ENCODE results near the gene SEMA3G.

The SEMA3G gene

DNA sequence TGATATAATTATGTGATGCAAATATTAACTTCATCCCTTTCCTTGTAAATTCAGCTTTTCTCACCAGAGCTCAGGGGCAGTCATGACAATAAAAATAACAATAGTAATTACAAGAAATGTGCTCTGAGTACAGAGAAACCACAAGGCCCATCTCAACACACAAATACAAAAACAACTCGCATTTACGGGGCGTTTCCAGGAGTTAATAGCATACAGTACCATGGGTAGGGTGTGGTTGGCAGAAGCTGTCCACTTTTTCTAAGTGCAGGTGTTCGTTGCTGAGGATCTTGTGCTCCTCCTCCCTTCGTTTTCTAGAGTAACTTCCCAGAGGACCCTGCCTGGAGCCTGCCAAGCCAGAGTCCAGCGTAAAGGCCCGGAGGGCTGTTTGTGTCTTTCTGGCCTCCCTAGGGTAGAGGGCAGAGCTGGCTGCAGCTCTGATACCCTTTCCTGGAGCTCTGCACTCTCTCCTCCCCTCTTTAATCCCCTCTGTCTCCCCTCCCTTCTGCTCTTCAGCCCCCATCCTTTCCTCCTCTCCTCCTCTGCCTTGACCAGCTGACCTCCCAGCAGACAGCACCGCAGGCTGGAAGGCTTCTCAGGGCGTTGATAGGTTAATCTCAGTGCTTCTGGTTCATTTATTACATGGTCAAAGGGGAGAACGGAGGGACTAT lies 11.4 kb downstream of the SEMA3G start:
- Histone ChIP-seq H3K4me1 (ENCODE audit: control extremely low read depth in 1 of 4, control insufficient read depth in 4 of 4, insufficient read depth in 4 of 4, low read length in 3 of 4) (peaks cover 0 to 8% (median 0%) of the 10 kb centered on the region in 4 experiments), H3K4me3 (ENCODE audit: control insufficient read depth in 1 of 7, extremely low read depth in 1 of 7, insufficient read depth in 4 of 7, low read depth in 2 of 7, low read length in 6 of 7) (no peak overlapping the region), H3K9me3 (ENCODE audit: control extremely low read depth in 1 of 5, control insufficient read depth in 4 of 5, insufficient read depth in 2 of 5, low read depth in 1 of 5, low read length in 4 of 5) (no peaks in the 10 kb centered on the region), H3K27ac (ENCODE audit: insufficient read depth in 1 of 2, low read depth in 1 of 2, low read length in 2 of 2, poor library complexity in 1 of 2, severe bottlenecking in 2 of 2) (no peak overlapping the region), H3K36me3 (ENCODE audit: control insufficient read depth in 4 of 4, insufficient read depth in 4 of 4, low read length in 3 of 4) (no peaks in the 10 kb centered on the region), H3K27me3 (replicated peaks in 2 of 5; ENCODE audit: control insufficient read depth in 4 of 5, insufficient read depth in 5 of 5, low read length in 4 of 5) (peaks cover 0 to 1% (median 0%) of the 10 kb centered on the region in 5 experiments)
- ChIA-PET CTCF (interaction anchor here (1.0 to 25.7 kb wide), 6 partner anchors 11 to 49 kb away, joined by 3 to 477 read pairs (median 5); partner anchors contain the start of genes NISCH, SEMA3G and TNNC1), POLR2A (no interaction called here)
- WGBS (ENCODE audit: insufficient coverage): 95% methylated on average over 9 of the region's 10 CpGs
- no peak for DNase-seq

DNA sequence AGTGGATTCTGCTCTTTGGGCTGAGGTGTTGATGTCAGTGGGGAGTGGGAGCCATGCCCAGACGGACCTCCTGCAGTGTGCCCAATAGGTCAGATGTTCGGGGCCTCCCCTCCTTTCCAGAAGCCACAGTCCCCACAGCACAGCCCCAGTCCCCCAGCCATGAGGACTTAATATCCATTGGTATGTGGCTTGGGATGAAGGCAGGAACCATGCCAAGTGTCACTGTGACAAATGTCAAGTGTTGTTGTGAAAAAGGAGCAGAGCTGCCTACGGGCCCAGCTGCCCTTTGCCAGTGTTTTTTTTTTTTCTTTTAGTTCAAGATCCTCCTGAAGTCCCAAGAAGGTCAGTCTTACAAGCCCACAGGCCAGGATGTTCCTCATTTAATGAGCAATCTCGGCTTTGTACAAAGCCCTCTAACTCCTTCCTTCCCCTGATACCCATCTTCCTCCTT lies 12.2 kb downstream of the SEMA3G start:
- ChIA-PET POLR2A (interaction anchor here (0.6 kb wide), 1 partner anchor 14 kb away, joined by 3 read pairs; no protein-coding TSS in a partner anchor), CTCF (interaction anchor here (1.0 to 25.7 kb wide), 6 partner anchors 10 to 48 kb away, joined by 3 to 477 read pairs (median 5); partner anchors contain the start of genes NISCH, SEMA3G and TNNC1)
- Histone ChIP-seq H3K9me3 (ENCODE audit: control extremely low read depth in 1 of 5, control insufficient read depth in 4 of 5, insufficient read depth in 2 of 5, low read depth in 1 of 5, low read length in 4 of 5) (no peaks in the 10 kb centered on the region), H3K27me3 (replicated peaks in 2 of 5; ENCODE audit: control insufficient read depth in 4 of 5, insufficient read depth in 5 of 5, low read length in 4 of 5) (peaks cover 0 to 1% (median 0%) of the 10 kb centered on the region in 5 experiments), H3K4me3 (ENCODE audit: control insufficient read depth in 1 of 7, extremely low read depth in 1 of 7, insufficient read depth in 4 of 7, low read depth in 2 of 7, low read length in 6 of 7) (no peak overlapping the region), H3K36me3 (ENCODE audit: control insufficient read depth in 4 of 4, insufficient read depth in 4 of 4, low read length in 3 of 4) (no peaks in the 10 kb centered on the region), H3K27ac (ENCODE audit: insufficient read depth in 1 of 2, low read depth in 1 of 2, low read length in 2 of 2, poor library complexity in 1 of 2, severe bottlenecking in 2 of 2) (no peak overlapping the region), H3K4me1 (ENCODE audit: control extremely low read depth in 1 of 4, control insufficient read depth in 4 of 4, insufficient read depth in 4 of 4, low read length in 3 of 4) (peaks cover 0 to 8% (median 0%) of the 10 kb centered on the region in 4 experiments)
- DNase-seq: no peak
- 25% methylated on average over 2 of the region's 4 CpGs for WGBS (ENCODE audit: insufficient coverage)

- ChIA-PET CTCF (interaction anchor here (1.3 to 25.7 kb wide), 3 partner anchors 12 to 19 kb away, joined by 3 to 477 read pairs (median 16); partner anchors contain the start of genes NISCH, SEMA3G and TNNC1), POLR2A (interaction anchor here (0.6 to 0.7 kb wide), 2 partner anchors 13 to 15 kb away, joined by 3 read pairs; no protein-coding TSS in a partner anchor)
- H3K27ac ChIP-seq (ENCODE audit: insufficient read depth in 1 of 2, low read depth in 1 of 2, low read length in 2 of 2, poor library complexity in 1 of 2, severe bottlenecking in 2 of 2): no peak overlapping the region
- H3K27me3 ChIP-seq (replicated peaks in 2 of 5; ENCODE audit: control insufficient read depth in 4 of 5, insufficient read depth in 5 of 5, low read length in 4 of 5): peaks cover 0 to 1% (median 0%) of the 10 kb centered on the region in 5 experiments
- peaks cover 0 to 8% (median 0%) of the 10 kb centered on the region in 4 experiments for H3K4me1 ChIP-seq (ENCODE audit: control extremely low read depth in 1 of 4, control insufficient read depth in 4 of 4, insufficient read depth in 4 of 4, low read length in 3 of 4)
- no peaks in the 10 kb centered on the region for H3K36me3 ChIP-seq (ENCODE audit: control insufficient read depth in 4 of 4, insufficient read depth in 4 of 4, low read length in 3 of 4)
- H3K4me3 ChIP-seq (ENCODE audit: control insufficient read depth in 1 of 7, extremely low read depth in 1 of 7, insufficient read depth in 4 of 7, low read depth in 2 of 7, low read length in 6 of 7): no peak overlapping the region
- WGBS (ENCODE audit: insufficient coverage): 96% methylated on average over 4 of the region's 6 CpGs
- no peaks in the 10 kb centered on the region for H3K9me3 ChIP-seq (ENCODE audit: control extremely low read depth in 1 of 5, control insufficient read depth in 4 of 5, insufficient read depth in 2 of 5, low read depth in 1 of 5, low read length in 4 of 5)
- DNase-seq: no peak
These were observed 12.7 kb downstream of the SEMA3G start for GRCh38 chr3:52432225-52432624.

DNA sequence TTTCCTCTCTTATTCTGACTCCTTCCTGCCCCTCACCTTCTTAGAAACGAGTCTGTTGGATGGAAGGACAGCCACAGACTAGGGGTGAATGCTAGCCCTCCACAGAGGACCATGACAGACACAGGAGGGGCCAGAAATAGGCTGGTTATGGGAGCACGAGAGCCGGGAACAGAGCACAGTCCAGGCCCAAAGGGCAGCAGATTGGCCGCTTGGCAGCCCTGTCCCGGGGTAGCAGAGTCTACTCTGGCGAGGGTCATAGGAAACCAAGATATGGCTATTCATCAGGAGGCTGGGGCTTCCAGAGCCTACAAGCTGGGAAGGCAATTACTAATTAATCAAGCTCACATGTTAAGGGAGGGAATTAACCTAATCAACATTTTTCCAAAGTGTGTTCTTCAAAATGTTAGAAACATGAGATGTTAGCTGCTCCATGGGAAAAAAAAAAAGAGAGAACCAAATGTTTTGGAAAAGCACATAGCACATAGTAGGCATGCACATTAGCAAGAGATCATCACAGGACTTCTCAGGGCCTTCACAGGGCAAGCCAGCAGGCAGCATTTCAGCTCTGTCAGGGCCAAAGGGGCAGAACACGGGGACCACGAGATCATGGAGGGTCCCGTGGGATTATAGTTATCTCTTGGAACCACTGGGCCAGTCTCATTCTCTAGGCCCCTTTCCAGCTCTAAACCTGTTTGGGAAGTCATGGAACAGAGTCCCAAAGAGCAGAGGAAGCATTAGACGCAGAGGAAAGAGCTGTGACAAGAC lies 13.3 kb downstream of the SEMA3G start:
- H3K4me1 ChIP-seq (ENCODE audit: control extremely low read depth in 1 of 4, control insufficient read depth in 4 of 4, insufficient read depth in 4 of 4, low read length in 3 of 4): peaks cover 0 to 4% (median 0%) of the 10 kb centered on the region in 4 experiments
- H3K36me3 ChIP-seq (ENCODE audit: control insufficient read depth in 4 of 4, insufficient read depth in 4 of 4, low read length in 3 of 4): no peaks in the 10 kb centered on the region
- H3K27me3 ChIP-seq (replicated peaks in 2 of 5; ENCODE audit: control insufficient read depth in 4 of 5, insufficient read depth in 5 of 5, low read length in 4 of 5): peaks cover 0 to 1% (median 0%) of the 10 kb centered on the region in 5 experiments
- no peak overlapping the region for H3K4me3 ChIP-seq (ENCODE audit: control insufficient read depth in 1 of 7, extremely low read depth in 1 of 7, insufficient read depth in 4 of 7, low read depth in 2 of 7, low read length in 6 of 7)
- no peak overlapping the region for H3K27ac ChIP-seq (ENCODE audit: insufficient read depth in 1 of 2, low read depth in 1 of 2, low read length in 2 of 2, poor library complexity in 1 of 2, severe bottlenecking in 2 of 2)
- WGBS (ENCODE audit: insufficient coverage): 99% methylated on average over 9 of the region's 10 CpGs
- ChIA-PET POLR2A (interaction anchor here (0.7 kb wide), 1 partner anchor 14 kb away, joined by 3 read pairs; no protein-coding TSS in a partner anchor), CTCF (interaction anchor here (0.8 to 25.7 kb wide), 4 partner anchors 11 to 18 kb away, joined by 3 to 477 read pairs (median 10); partner anchors contain the start of genes NISCH, SEMA3G and TNNC1)
- H3K9me3 ChIP-seq (ENCODE audit: control extremely low read depth in 1 of 5, control insufficient read depth in 4 of 5, insufficient read depth in 2 of 5, low read depth in 1 of 5, low read length in 4 of 5): no peaks in the 10 kb centered on the region
- no peak for DNase-seq

DNA sequence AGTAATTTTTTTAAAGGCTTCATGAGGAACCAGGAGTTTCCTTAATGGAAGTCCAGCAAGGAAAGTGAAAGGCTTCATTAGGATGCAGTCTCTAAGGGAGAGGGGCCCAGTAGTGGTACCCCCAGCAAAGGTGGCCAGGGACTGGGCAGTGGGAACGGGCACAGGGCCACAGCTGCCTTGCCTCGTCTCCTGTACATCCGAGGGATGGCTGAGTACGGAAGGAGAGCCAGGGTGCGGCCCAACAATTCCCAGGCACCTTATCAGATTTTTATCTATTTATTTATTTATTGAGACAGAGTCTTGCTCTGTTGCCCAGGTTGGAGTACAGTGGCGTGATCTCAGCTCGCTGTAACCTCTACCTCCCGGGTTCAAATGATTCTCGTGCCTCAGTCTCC lies 14.5 kb downstream of the SEMA3G start:
- 97% methylated on average over 4 of the region's 9 CpGs for WGBS (ENCODE audit: insufficient coverage)
- H3K9me3 ChIP-seq (ENCODE audit: control extremely low read depth in 1 of 5, control insufficient read depth in 4 of 5, insufficient read depth in 2 of 5, low read depth in 1 of 5, low read length in 4 of 5): no peaks in the 10 kb centered on the region
- POLR2A ChIA-PET: no interaction called here
- CTCF ChIA-PET: interaction anchor here (0.8 to 25.7 kb wide), 2 partner anchors 11 to 18 kb away, joined by 4 to 477 read pairs; partner anchors contain the start of genes NISCH, SEMA3G and TNNC1
- no peaks in the 10 kb centered on the region for H3K4me1 ChIP-seq (ENCODE audit: control extremely low read depth in 1 of 4, control insufficient read depth in 4 of 4, insufficient read depth in 4 of 4, low read length in 3 of 4)
- H3K27ac ChIP-seq (ENCODE audit: insufficient read depth in 1 of 2, low read depth in 1 of 2, low read length in 2 of 2, poor library complexity in 1 of 2, severe bottlenecking in 2 of 2): no peak overlapping the region
- H3K36me3 ChIP-seq (ENCODE audit: control insufficient read depth in 4 of 4, insufficient read depth in 4 of 4, low read length in 3 of 4): no peaks in the 10 kb centered on the region
- H3K27me3 ChIP-seq (replicated peaks in 2 of 5; ENCODE audit: control insufficient read depth in 4 of 5, insufficient read depth in 5 of 5, low read length in 4 of 5): peaks cover 0 to 1% (median 0%) of the 10 kb centered on the region in 5 experiments
- no peak overlapping the region for H3K4me3 ChIP-seq (ENCODE audit: control insufficient read depth in 1 of 7, extremely low read depth in 1 of 7, insufficient read depth in 4 of 7, low read depth in 2 of 7, low read length in 6 of 7)
- DNase-seq: no peak

DNA sequence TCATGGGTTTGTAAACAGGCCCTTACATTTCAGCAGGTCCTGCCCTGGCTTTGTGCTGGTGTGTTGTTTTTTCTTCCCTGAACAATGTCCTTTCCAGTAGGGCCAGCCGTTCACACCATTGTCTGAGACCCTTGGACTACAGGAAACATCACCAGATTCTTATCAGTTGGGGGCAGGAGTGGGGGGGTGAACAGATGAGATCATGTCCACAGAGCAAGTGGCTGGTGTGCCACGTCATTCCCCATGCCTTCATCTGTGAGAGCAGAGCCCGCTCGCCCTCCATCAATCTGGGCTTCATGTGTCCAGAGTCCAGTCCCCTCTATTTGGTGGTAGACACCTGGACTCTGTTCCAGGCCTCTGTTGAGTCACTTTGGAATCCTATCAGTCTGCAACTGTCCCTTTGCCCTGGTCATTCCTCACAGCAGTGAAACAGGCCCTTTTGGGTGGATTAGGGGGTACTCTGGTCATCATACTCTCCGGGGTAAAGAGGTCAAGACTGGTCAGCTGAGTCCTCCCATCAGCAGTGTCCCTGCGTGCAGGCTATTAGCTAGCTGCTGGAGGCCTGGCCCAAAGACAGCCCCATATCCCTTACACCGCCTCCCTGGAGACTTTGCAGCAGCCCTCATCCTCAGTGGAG lies 15.0 kb downstream of the SEMA3G start:
- Histone ChIP-seq H3K27ac (ENCODE audit: insufficient read depth in 1 of 2, low read depth in 1 of 2, low read length in 2 of 2, poor library complexity in 1 of 2, severe bottlenecking in 2 of 2) (no peak overlapping the region), H3K36me3 (ENCODE audit: control insufficient read depth in 4 of 4, insufficient read depth in 4 of 4, low read length in 3 of 4) (no peaks in the 10 kb centered on the region), H3K4me1 (ENCODE audit: control extremely low read depth in 1 of 4, control insufficient read depth in 4 of 4, insufficient read depth in 4 of 4, low read length in 3 of 4) (no peaks in the 10 kb centered on the region), H3K4me3 (ENCODE audit: control insufficient read depth in 1 of 7, extremely low read depth in 1 of 7, insufficient read depth in 4 of 7, low read depth in 2 of 7, low read length in 6 of 7) (no peak overlapping the region), H3K27me3 (replicated peaks in 2 of 5; ENCODE audit: control insufficient read depth in 4 of 5, insufficient read depth in 5 of 5, low read length in 4 of 5) (peaks cover 0 to 1% (median 0%) of the 10 kb centered on the region in 5 experiments), H3K9me3 (ENCODE audit: control extremely low read depth in 1 of 5, control insufficient read depth in 4 of 5, insufficient read depth in 2 of 5, low read depth in 1 of 5, low read length in 4 of 5) (no peaks in the 10 kb centered on the region)
- ChIA-PET POLR2A (interaction anchor here (0.6 kb wide), 1 partner anchor 46 kb away, joined by 3 read pairs; no protein-coding TSS in a partner anchor), CTCF (interaction anchor here (1.1 to 25.7 kb wide), 5 partner anchors 9 to 18 kb away, joined by 3 to 477 read pairs (median 9); partner anchors contain the start of genes NISCH, SEMA3G and TNNC1)
- WGBS (ENCODE audit: insufficient coverage): 79% methylated on average over 6 of the region's 7 CpGs
- DNase-seq: no peak
